Common myeloid progenitor, CD34-positive (primary cell): ENCODE data around the gene NTF3.

Source experiments
- CTCF ChIA-PET: fragments of 350-600 bp; sonication (Branson Sonifier 250); formaldehyde crosslinking; loops from one replicate; lab custom pipeline; 2021; ENCODE audit warnings: antibody characterized with exemption; lab: Charles Lee
- POLR2A ChIA-PET: fragments of 350-600 bp; sonication (Branson Sonifier 250); formaldehyde crosslinking; loops from one replicate; lab custom pipeline; 2021; ENCODE audit warnings: antibody characterized with exemption; lab: Charles Lee
- DNase-seq, 3 donors: peaks; one replicate each; pipeline versions ENCODE4 v3.0.0 to v3.0.0-alpha.2; 2013
- H3K27ac ChIP-seq, 2 experiments: 1 replicate in 1 of 2; 2 replicates in 1 of 2; pipeline ENCODE4 v1.7.0; 2013; ENCODE audit warnings: inconsistent platforms in 2 of 2, low read length in 2 of 2, mild to moderate bottlenecking in 2 of 2, low read depth in 1 of 2, moderate library complexity in 1 of 2; ENCODE audit not compliant: severe bottlenecking in 2 of 2, insufficient read depth in 1 of 2, poor library complexity in 1 of 2
- H3K27me3 ChIP-seq, 5 experiments: replicated peaks in 2 of 5; 1 replicate in 3 of 5; 2 replicates in 2 of 5; pipeline versions ENCODE4 v1.6.1 to v1.7.0; 2013; ENCODE audit warnings: low read length in 4 of 5, mild to moderate bottlenecking in 2 of 5, moderate library complexity in 2 of 5, inconsistent platforms in 1 of 5; ENCODE audit not compliant: insufficient read depth in 5 of 5, control insufficient read depth in 4 of 5
- H3K36me3 ChIP-seq, 4 experiments: 1 replicate in 2 of 4; 2 replicates in 2 of 4; pipeline versions ENCODE4 v1.6.1 to v1.7.0; 2013; ENCODE audit warnings: low read length in 3 of 4, control low read depth in 1 of 4, mild to moderate bottlenecking in 1 of 4; ENCODE audit not compliant: control insufficient read depth in 4 of 4, insufficient read depth in 4 of 4
- H3K4me1 ChIP-seq, 4 experiments: 1 replicate in 3 of 4; 2 replicates in 1 of 4; pipeline versions ENCODE4 v1.6.1 to v1.7.1; 2013; ENCODE audit warnings: low read length in 3 of 4, mild to moderate bottlenecking in 3 of 4, control low read depth in 1 of 4, inconsistent platforms in 1 of 4, moderate library complexity in 1 of 4; ENCODE audit not compliant: control insufficient read depth in 4 of 4, insufficient read depth in 4 of 4; ENCODE audit errors: control extremely low read depth in 1 of 4
- H3K4me3 ChIP-seq, 7 experiments: 1 replicate in 4 of 7; 2 replicates in 3 of 7; pipeline versions ENCODE4 v1.5.1 to v1.7.0; 2013; ENCODE audit warnings: mild to moderate bottlenecking in 7 of 7, low read length in 6 of 7, moderate library complexity in 6 of 7, inconsistent platforms in 2 of 7, low read depth in 2 of 7, control low read depth in 1 of 7; ENCODE audit not compliant: insufficient read depth in 4 of 7, control insufficient read depth in 1 of 7; ENCODE audit errors: extremely low read depth in 1 of 7
- H3K9me3 ChIP-seq, 5 experiments: 1 replicate in 4 of 5; 2 replicates in 1 of 5; pipeline versions ENCODE4 v1.6.1 to v1.7.1; 2013; ENCODE audit warnings: low read length in 4 of 5, mild to moderate bottlenecking in 2 of 5, inconsistent platforms in 1 of 5, low read depth in 1 of 5, moderate library complexity in 1 of 5; ENCODE audit not compliant: control insufficient read depth in 4 of 5, insufficient read depth in 2 of 5; ENCODE audit errors: control extremely low read depth in 1 of 5
- WGBS: methylation state at CpG from one replicate; pipeline ENCODE4 v1.1.5; 2013; ENCODE audit not compliant: insufficient coverage; 5-methylcytosine and 5-hydroxymethylcytosine counted together

NTF3 gene

GRCh38 chr12:5466521-5466960, 34.6 kb downstream of the NTF3 start:
- DNase-seq = no peak
- Histone ChIP-seq H3K9me3 (peaks cover 0 to 2% (median 0%) of the 10 kb centered on the region in 5 experiments), H3K4me1 (peaks cover 0 to 13% (median 3%) of the 10 kb centered on the region in 4 experiments), H3K27me3 (peaks cover 0 to 4% (median 0%) of the 10 kb centered on the region in 5 experiments), H3K4me3 (no peak overlapping the region), H3K36me3 (no peaks in the 10 kb centered on the region), H3K27ac (no peak overlapping the region)
- POLR2A ChIA-PET = no interaction called here
- CTCF ChIA-PET = no interaction called here
- WGBS = 0% methylated on average over 1 of the region's 5 CpGs

- Histone ChIP-seq H3K27ac (no peak overlapping the region), H3K9me3 (no peaks in the 10 kb centered on the region), H3K4me3 (no peak overlapping the region), H3K4me1 (peaks cover 0 to 13% (median 3%) of the 10 kb centered on the region in 4 experiments), H3K36me3 (no peaks in the 10 kb centered on the region), H3K27me3 (peaks cover 0 to 7% (median 0%) of the 10 kb centered on the region in 5 experiments)
- no peak for DNase-seq
- WGBS = no CpG with 5 or more reads among the region's 2 CpGs
- ChIA-PET POLR2A (no interaction called here), CTCF (no interaction called here)
Measured at GRCh38 chr12:5467931-5468330, 36.0 kb downstream of the NTF3 start.

- no peak overlapping the region for H3K4me3 ChIP-seq
- H3K27me3 ChIP-seq = peaks cover 0 to 7% (median 0%) of the 10 kb centered on the region in 5 experiments
- 94% methylated on average over 7 of the region's 7 CpGs for WGBS
- ChIA-PET POLR2A (interaction anchor here (0.6 kb wide), 1 partner anchor 1135 kb away, joined by 3 read pairs; no protein-coding TSS in a partner anchor), CTCF (no interaction called here)
- H3K9me3 ChIP-seq = no peaks in the 10 kb centered on the region
- no peak overlapping the region for H3K27ac ChIP-seq
- no peak for DNase-seq
- no peaks in the 10 kb centered on the region for H3K36me3 ChIP-seq
- peaks cover 0 to 6% (median 0%) of the 10 kb centered on the region in 4 experiments for H3K4me1 ChIP-seq
Measured at GRCh38 chr12:5470221-5470620, 38.3 kb downstream of the NTF3 start.

GRCh38 chr12:5470703-5471102, 38.8 kb downstream of the NTF3 start:
- ChIA-PET CTCF (no interaction called here), POLR2A (no interaction called here)
- no peak for DNase-seq
- 100% methylated on average over 1 of the region's 2 CpGs for WGBS
- Histone ChIP-seq H3K27me3 (peaks cover 0 to 7% (median 0%) of the 10 kb centered on the region in 5 experiments), H3K9me3 (no peaks in the 10 kb centered on the region), H3K36me3 (no peaks in the 10 kb centered on the region), H3K4me1 (peaks cover 0 to 6% (median 0%) of the 10 kb centered on the region in 4 experiments), H3K27ac (no peak overlapping the region), H3K4me3 (no peak overlapping the region)

GRCh38 chr12:5473076-5473782, 41.3 kb downstream of the NTF3 start:
- Histone ChIP-seq H3K27me3 (peaks cover 0 to 7% (median 0%) of the 10 kb centered on the region in 5 experiments), H3K27ac (no peak overlapping the region), H3K9me3 (no peaks in the 10 kb centered on the region), H3K4me3 (no peak overlapping the region), H3K4me1 (no peaks in the 10 kb centered on the region), H3K36me3 (no peaks in the 10 kb centered on the region)
- 83% methylated on average over 5 of the region's 6 CpGs for WGBS
- DNase-seq = no peak
- ChIA-PET POLR2A (no interaction called here), CTCF (interaction anchor here (1.4 kb wide), 1 partner anchor 96 kb away, joined by 3 read pairs; no protein-coding TSS in a partner anchor)

- no peak overlapping the region for H3K27ac ChIP-seq
- 100% methylated on average over 1 of the region's 2 CpGs for WGBS
- no peaks in the 10 kb centered on the region for H3K36me3 ChIP-seq
- no peak for DNase-seq
- CTCF ChIA-PET = no interaction called here
- no peak overlapping the region for H3K4me3 ChIP-seq
- H3K9me3 ChIP-seq = no peaks in the 10 kb centered on the region
- POLR2A ChIA-PET = no interaction called here
- peaks cover 0 to 7% (median 0%) of the 10 kb centered on the region in 5 experiments for H3K27me3 ChIP-seq
- no peaks in the 10 kb centered on the region for H3K4me1 ChIP-seq
Measured at GRCh38 chr12:5473783-5474116, 41.8 kb downstream of the NTF3 start.

DNA sequence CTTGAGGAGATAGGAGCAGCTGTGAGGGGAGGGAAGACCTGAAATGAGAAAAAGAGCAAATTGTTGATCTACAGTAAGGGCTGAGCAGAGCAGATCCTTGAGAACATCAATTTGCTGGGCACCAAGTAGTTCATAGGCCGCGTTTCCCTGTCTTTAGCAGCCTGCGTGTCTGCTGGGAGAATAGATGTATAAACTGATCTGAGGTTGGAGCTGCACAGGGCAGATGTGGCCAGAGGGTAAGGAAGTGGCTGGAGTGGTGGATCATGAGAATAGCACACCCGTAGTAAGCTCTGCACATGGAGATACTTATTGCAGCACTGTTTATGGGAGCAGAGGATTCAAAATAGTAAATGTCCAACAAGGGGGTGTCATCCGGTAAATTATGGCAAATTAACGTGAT, 44.4 kb downstream of the NTF3 start:
- WGBS = 100% methylated on average over 5 of the region's 6 CpGs
- Histone ChIP-seq H3K27ac (no peak overlapping the region), H3K36me3 (no peaks in the 10 kb centered on the region), H3K4me1 (no peaks in the 10 kb centered on the region), H3K9me3 (no peaks in the 10 kb centered on the region), H3K4me3 (no peak overlapping the region), H3K27me3 (peaks cover 0 to 5% (median 0%) of the 10 kb centered on the region in 5 experiments)
- CTCF ChIA-PET = interaction anchor here (1.1 kb wide), 1 partner anchor 16 kb away, joined by 3 read pairs; no protein-coding TSS in a partner anchor
- POLR2A ChIA-PET = interaction anchor here (0.8 kb wide), 1 partner anchor 293 kb away, joined by 3 read pairs; no protein-coding TSS in a partner anchor
- DNase-seq = no peak
